ENCODE measurements around the gene UTS2R.

The UTS2R gene

DNA sequence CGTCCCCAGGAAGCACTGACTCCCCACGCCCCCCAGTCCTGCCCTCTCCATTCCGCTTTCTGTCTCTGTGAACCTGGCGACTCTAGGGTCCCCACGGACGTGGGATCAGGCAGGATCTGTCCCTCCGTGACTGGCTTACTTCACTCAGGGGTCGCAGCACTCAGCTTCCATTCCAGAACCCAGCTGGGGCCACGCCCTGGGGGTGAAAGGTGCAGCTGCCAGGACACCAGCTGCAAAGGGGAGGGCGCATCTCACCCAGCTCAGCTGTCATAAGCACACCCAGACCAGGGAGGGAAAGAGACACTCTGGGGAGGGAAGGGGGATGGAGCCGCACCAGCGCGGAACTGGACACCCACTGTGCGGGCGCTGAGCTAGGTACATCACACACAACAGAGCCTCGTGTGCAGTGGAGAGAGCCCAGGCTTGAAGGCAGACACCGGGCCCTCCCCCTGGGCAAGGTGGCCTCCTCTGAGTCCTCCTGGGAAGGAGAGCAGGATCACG is 28.1 kb downstream of the UTS2R start:
- H3K27ac ChIP-seq (ENCODE audit: low read length): no peak overlapping the region

DNA sequence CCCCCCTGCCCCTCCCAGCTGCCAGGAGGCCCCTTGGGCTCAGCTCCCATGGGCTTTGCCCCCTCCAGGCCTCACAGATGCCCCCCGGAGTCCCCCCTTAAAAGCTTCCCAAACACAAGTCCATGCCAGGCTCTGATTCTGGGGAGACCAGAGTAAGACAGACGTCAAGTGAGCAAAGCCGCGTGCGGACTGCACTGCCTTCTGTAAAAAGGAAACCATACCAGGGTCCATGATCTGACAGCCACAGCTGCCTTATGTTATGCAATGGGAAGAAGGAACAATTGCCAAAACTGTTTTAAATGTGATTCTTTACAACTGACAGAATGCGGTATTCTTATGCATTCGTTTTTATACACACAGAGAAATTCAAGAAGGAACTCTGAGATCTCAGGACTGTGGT is 28.6 kb downstream of the UTS2R start:
- Histone ChIP-seq H4K20me1 (ENCODE audit: insufficient read depth, low read length) (no peaks in the 10 kb centered on the region), H3K9me3 (ENCODE audit: insufficient read depth, low read length) (no peaks in the 10 kb centered on the region), H3K9ac (ENCODE audit: low read length) (no peak overlapping the region), H3K79me2 (ENCODE audit: low read length) (no peaks in the 10 kb centered on the region), H3K27ac (ENCODE audit: low read length) (no peak overlapping the region), H3K4me3 (ENCODE audit: low read length) (no peak overlapping the region), H3K4me2 (ENCODE audit: low read length) (no peak overlapping the region), H3K27me3 (ENCODE audit: low read depth, low read length) (no peaks in the 10 kb centered on the region), H2AFZ (ENCODE audit: low read depth, low read length) (no peak overlapping the region), H3K4me1 (ENCODE audit: low read length) (peaks cover 22% of the 10 kb centered on the region), H3K36me3 (replicated peaks; ENCODE audit: low read depth, low read length) (peaks cover 11% of the 10 kb centered on the region)
- TF ChIP-seq CTCF (IDR thresholded peaks at IDR 0.05; ENCODE audit: low read depth, low read length) (no peak), EZH2phosphoT487 (IDR thresholded peaks at IDR 0.05; ENCODE audit: low read depth) (no peak)

More for the DNA sequence above, 28.1 kb downstream of the UTS2R start:
- peaks cover 22% of the 10 kb centered on the region for H3K4me1 ChIP-seq (ENCODE audit: low read length)
- no peaks in the 10 kb centered on the region for H4K20me1 ChIP-seq (ENCODE audit: insufficient read depth, low read length)
- H3K36me3 ChIP-seq (replicated peaks; ENCODE audit: low read depth, low read length): peaks cover 11% of the 10 kb centered on the region
- no peak overlapping the region for H3K4me3 ChIP-seq (ENCODE audit: low read length)
- H3K4me2 ChIP-seq (ENCODE audit: low read length): no peak overlapping the region
- H3K9me3 ChIP-seq (ENCODE audit: insufficient read depth, low read length): no peaks in the 10 kb centered on the region
- H2AFZ ChIP-seq (ENCODE audit: low read depth, low read length): no peak overlapping the region
- H3K27me3 ChIP-seq (ENCODE audit: low read depth, low read length): no peaks in the 10 kb centered on the region
- no peaks in the 10 kb centered on the region for H3K79me2 ChIP-seq (ENCODE audit: low read length)
- no peak overlapping the region for H3K9ac ChIP-seq (ENCODE audit: low read length)
- TF ChIP-seq CTCF (IDR thresholded peaks at IDR 0.05; ENCODE audit: low read depth, low read length) (no peak), EZH2phosphoT487 (IDR thresholded peaks at IDR 0.05; ENCODE audit: low read depth) (no peak)

DNA sequence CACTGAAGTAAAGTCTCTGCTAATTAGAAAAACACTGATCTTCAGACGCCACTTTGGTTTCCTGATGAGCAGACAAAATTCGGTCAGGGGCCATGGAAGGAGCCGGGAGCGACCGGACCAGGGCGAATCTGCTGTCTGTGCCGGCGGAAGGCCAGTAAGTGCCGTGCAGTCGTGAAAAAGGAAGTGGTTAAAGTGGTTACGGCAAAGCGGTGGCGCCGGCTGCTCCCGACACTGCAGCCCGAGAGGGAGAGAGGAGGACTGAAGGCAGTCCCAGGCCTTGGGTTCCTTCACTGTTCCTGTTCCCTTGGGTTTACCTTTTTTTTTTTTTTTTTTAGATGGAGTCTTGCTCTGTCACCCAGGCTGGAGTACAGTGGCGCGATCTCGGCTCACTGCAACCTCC is 29.3 kb downstream of the UTS2R start:
- H3K4me2 ChIP-seq (ENCODE audit: low read length): peak overlapping the region; percentile 92
- H3K9me3 ChIP-seq (ENCODE audit: insufficient read depth, low read length): no peaks in the 10 kb centered on the region
- peaks cover 22% of the 10 kb centered on the region for H3K4me1 ChIP-seq (ENCODE audit: low read length)
- H4K20me1 ChIP-seq (ENCODE audit: insufficient read depth, low read length): no peaks in the 10 kb centered on the region
- H3K9ac ChIP-seq (ENCODE audit: low read length): peak overlapping the region; percentile 47
- no peak for TF ChIP-seq EZH2phosphoT487 (IDR thresholded peaks at IDR 0.05; ENCODE audit: low read depth)
- TF ChIP-seq CTCF (IDR thresholded peaks at IDR 0.05; ENCODE audit: low read depth, low read length): no peak
- peaks cover 11% of the 10 kb centered on the region for H3K36me3 ChIP-seq (replicated peaks; ENCODE audit: low read depth, low read length)
- peak overlapping the region; percentile 42; the same call in 1 of the 2 replicates for H2AFZ ChIP-seq (ENCODE audit: low read depth, low read length)
- H3K27ac ChIP-seq (ENCODE audit: low read length): no peak overlapping the region
- H3K27me3 ChIP-seq (ENCODE audit: low read depth, low read length): no peaks in the 10 kb centered on the region
- no peaks in the 10 kb centered on the region for H3K79me2 ChIP-seq (ENCODE audit: low read length)
- H3K4me3 ChIP-seq (ENCODE audit: low read length): peak overlapping the region; percentile 68

GRCh38 chr17:82402865-82403264 is 31.3 kb downstream of the UTS2R start:
- peak overlapping the region; percentile 38 for H3K4me2 ChIP-seq (ENCODE audit: low read length)

More at GRCh38 chr17:82402865-82403264, 31.3 kb downstream of the UTS2R start:
- no peaks in the 10 kb centered on the region for H3K9me3 ChIP-seq (ENCODE audit: insufficient read depth, low read length)
- H3K27me3 ChIP-seq (ENCODE audit: low read depth, low read length): no peaks in the 10 kb centered on the region
- no peak overlapping the region for H2AFZ ChIP-seq (ENCODE audit: low read depth, low read length)
- peak overlapping the region; percentile 6; the same call in 1 of the 2 replicates for H3K4me3 ChIP-seq (ENCODE audit: low read length)
- H3K79me2 ChIP-seq (ENCODE audit: low read length): no peaks in the 10 kb centered on the region
- peak overlapping the region; percentile 38 for H3K27ac ChIP-seq (ENCODE audit: low read length)
- H3K4me1 ChIP-seq (ENCODE audit: low read length): peaks cover 23% of the 10 kb centered on the region
- H4K20me1 ChIP-seq (ENCODE audit: insufficient read depth, low read length): no peaks in the 10 kb centered on the region
- TF ChIP-seq EZH2phosphoT487 (IDR thresholded peaks at IDR 0.05; ENCODE audit: low read depth) (no peak), CTCF (IDR thresholded peaks at IDR 0.05; ENCODE audit: low read depth, low read length) (no peak)
- no peak overlapping the region for H3K9ac ChIP-seq (ENCODE audit: low read length)
- peaks cover 11% of the 10 kb centered on the region for H3K36me3 ChIP-seq (replicated peaks; ENCODE audit: low read depth, low read length)
